Keratinocyte (primary cell): ENCODE results near the gene PTPN6. TPM values are rescaled to one million over a fixed set of nuclear protein-coding genes. Genes with fewer than 3 reads are reported as not detected.

Experiments used
- DNase-seq: peaks from one replicate; pipeline ENCODE4 v3.0.0-alpha.2; 2011; ENCODE audit warnings: low read depth, missing footprints, low spot score
- FAIRE-seq: peaks from 2 replicates; lab custom pipeline; 2011; peaks lifted over from hg19 to GRCh38; lab: Jason Lieb, UNC
- H2AFZ ChIP-seq: 2 replicates; pipeline ENCODE4 v1.6.0; 2012; ENCODE audit warnings: low read length, control low read depth, inconsistent platforms; ENCODE audit not compliant: control insufficient read depth
- H3K27ac ChIP-seq: 2 replicates; pipeline ENCODE4 v1.5.1; 2011; ENCODE audit warnings: low read length; ENCODE audit not compliant: control insufficient read depth, insufficient read depth
- H3K27me3 ChIP-seq: 3 replicates; pipeline ENCODE4 v1.6.0; 2011; ENCODE audit warnings: low read length; ENCODE audit not compliant: control insufficient read depth, insufficient read depth; ENCODE audit errors: extremely low read depth
- H3K36me3 ChIP-seq, 2 experiments: 2 replicates in 1 of 2; 3 replicates in 1 of 2; pipeline ENCODE4 v1.5.1; 2011; ENCODE audit warnings: low read length in 2 of 2, mild to moderate bottlenecking in 1 of 2; ENCODE audit not compliant: control insufficient read depth in 2 of 2, insufficient read depth in 2 of 2; ENCODE audit errors: extremely low read depth in 1 of 2
- H3K4me1 ChIP-seq: 3 replicates; pipeline ENCODE4 v1.5.1; 2011; ENCODE audit warnings: low read length; ENCODE audit not compliant: control insufficient read depth, insufficient read depth; ENCODE audit errors: extremely low read depth
- H3K4me2 ChIP-seq: 3 replicates; pipeline ENCODE4 v1.6.0; 2011; ENCODE audit warnings: low read depth, low read length; ENCODE audit not compliant: control insufficient read depth, insufficient read depth; ENCODE audit errors: extremely low read depth
- H3K4me3 ChIP-seq, 3 experiments: fragments of 200-600 bp in 1 of 3; sonication (generic) in 1 of 3; 2 replicates in 2 of 3; 3 replicates in 1 of 3; pipeline ENCODE4 v1.5.1; 2011 to 2016; ENCODE audit warnings: low read length in 3 of 3, mild to moderate bottlenecking in 3 of 3, control low read depth in 2 of 3, inconsistent platforms in 1 of 3, low read depth in 1 of 3, mixed read lengths in 1 of 3, mixed run types in 1 of 3, moderate library complexity in 1 of 3; ENCODE audit not compliant: control insufficient read depth in 2 of 3, insufficient read depth in 2 of 3; ENCODE audit errors: extremely low read depth in 1 of 3
- H3K79me2 ChIP-seq: 2 replicates; pipeline ENCODE4 v1.6.0; 2012; ENCODE audit warnings: low read length; ENCODE audit not compliant: control insufficient read depth, insufficient read depth
- H3K9ac ChIP-seq: 3 replicates; pipeline ENCODE4 v1.6.0; 2011; ENCODE audit warnings: low read length; ENCODE audit not compliant: control insufficient read depth, insufficient read depth; ENCODE audit errors: extremely low read depth
- H3K9me1 ChIP-seq: 3 replicates; pipeline ENCODE4 v1.6.0; 2011; ENCODE audit warnings: low read length; ENCODE audit not compliant: control insufficient read depth, insufficient read depth; ENCODE audit errors: extremely low read depth
- H3K9me3 ChIP-seq: 2 replicates; pipeline ENCODE4 v1.5.1; 2012; ENCODE audit warnings: low read depth, low read length; ENCODE audit not compliant: control insufficient read depth
- H4K20me1 ChIP-seq: 3 replicates; pipeline ENCODE4 v1.6.0; 2011; ENCODE audit warnings: low read length; ENCODE audit not compliant: control insufficient read depth, insufficient read depth; ENCODE audit errors: extremely low read depth
- CTCF ChIP-seq, 3 experiments: IDR thresholded peaks in 1 of 3; conservative IDR thresholded peaks in 1 of 3; optimal IDR thresholded peaks in 1 of 3; 2 replicates in 2 of 3; 3 replicates in 1 of 3; pipeline versions ENCODE3 to v1.5.1; 2011; ENCODE audit warnings: low read length in 3 of 3, mild to moderate bottlenecking in 3 of 3, moderate library complexity in 2 of 3, control low read depth in 1 of 3, inconsistent platforms in 1 of 3; ENCODE audit not compliant: insufficient read depth in 2 of 3; ENCODE audit errors: extremely low read depth in 1 of 3
- EZH2 ChIP-seq: IDR thresholded peaks from one replicate; pipeline ENCODE4 v1.6.1; 2012; ENCODE audit warnings: inconsistent platforms, mild to moderate bottlenecking, low read length, moderate library complexity
- dilution Hi-C: fragments of 300-500 bp; cut with MboI; formaldehyde crosslinking; loops from one replicate; pipeline ENCODE4 v1.7.0; 2020; ENCODE audit warnings: low sequenced_read_pairs; ENCODE audit not compliant: extremely low pct_ligation_motif_present
- polyA plus RNA-seq, 5 experiments: library from polyadenylated mRNA; depleted of rRNA in 3 of 5; stranded (reverse) in 3 of 5; stranded (forward) in 1 of 5; unstranded in 1 of 5; fragments of >200 nt; gene quantifications; 1 replicate in 1 of 5; 2 replicates in 3 of 5; 3 replicates in 1 of 5; pipeline versions ENCODE4 v1.2.1 to v1.2.3, GENCODE V29; 2011 to 2012; ENCODE audit warnings: missing spikeins in 2 of 5, low read depth in 1 of 5, low replicate concordance in 1 of 5

Gene PTPN6
- polyA plus RNA-seq, 1 donor (not counting 4 experiments of a cell fraction or from before 2014, with no cell fraction given) = 18.7 TPM

- H3K9ac ChIP-seq = no peak overlapping the region
These were observed 9.9 kb upstream of the PTPN6 start for GRCh38 chr12:6941267-6941666.

GRCh38 chr12:6941782-6942181, 9.4 kb upstream of the PTPN6 start:
- no peaks in the 10 kb centered on the region for H3K9me1 ChIP-seq
- H3K79me2 ChIP-seq = peaks cover 3% of the 10 kb centered on the region
- TF ChIP-seq CTCF (optimal IDR thresholded peaks at IDR 0.05 in 1 of 3, IDR thresholded peaks at IDR 0.05 in 1 of 3, conservative IDR thresholded peaks at IDR 0.05 in 1 of 3; ENCODE audit: extremely low read depth in 1 of 3, insufficient read depth in 2 of 3, low read length in 3 of 3) (no peak), EZH2 (no peak)
- H3K27ac ChIP-seq = no peak overlapping the region
- no peaks in the 10 kb centered on the region for H3K27me3 ChIP-seq
- dilution Hi-C loops = no loop called here
- H3K36me3 ChIP-seq = peaks cover 11 to 21% of the 10 kb centered on the region in 2 experiments
- no peak overlapping the region for H2AFZ ChIP-seq
- no peaks in the 10 kb centered on the region for H4K20me1 ChIP-seq
- H3K9ac ChIP-seq = no peak overlapping the region
- H3K9me3 ChIP-seq = no peaks in the 10 kb centered on the region
- H3K4me1 ChIP-seq = peaks cover 27% of the 10 kb centered on the region
- no peak for DNase-seq
- H3K4me2 ChIP-seq = no peak overlapping the region
- FAIRE-seq = no peak
- no peak overlapping the region for H3K4me3 ChIP-seq

More at GRCh38 chr12:6941267-6941666, 9.9 kb upstream of the PTPN6 start:
- no peak for DNase-seq
- H3K4me3 ChIP-seq = no peak overlapping the region
- no peaks in the 10 kb centered on the region for H3K9me3 ChIP-seq
- H3K4me2 ChIP-seq = no peak overlapping the region
- H3K9me1 ChIP-seq = no peaks in the 10 kb centered on the region
- no peak overlapping the region for H2AFZ ChIP-seq
- dilution Hi-C loops = no loop called here
- H3K79me2 ChIP-seq = peaks cover 3% of the 10 kb centered on the region
- no peak for FAIRE-seq
- peaks cover 16 to 21% of the 10 kb centered on the region in 2 experiments for H3K36me3 ChIP-seq
- peaks cover 25% of the 10 kb centered on the region for H3K4me1 ChIP-seq
- H3K27ac ChIP-seq = no peak overlapping the region
- H3K27me3 ChIP-seq = no peaks in the 10 kb centered on the region
- H4K20me1 ChIP-seq = no peaks in the 10 kb centered on the region
- TF ChIP-seq EZH2 (no peak), CTCF (optimal IDR thresholded peaks at IDR 0.05 in 1 of 3, IDR thresholded peaks at IDR 0.05 in 1 of 3, conservative IDR thresholded peaks at IDR 0.05 in 1 of 3; ENCODE audit: extremely low read depth in 1 of 3, insufficient read depth in 2 of 3, low read length in 3 of 3) (no peak)
